ENCODE data around the gene SLC38A3.
A peak's percentile ranks its signal among the peaks of the same experiment; 100 is the strongest.

Gene SLC38A3

GRCh38 chr3:50238549-50239026, 33.5 kb downstream of the SLC38A3 start:
- H3K27ac ChIP-seq (ENCODE audit: low read length, poor library complexity, severe bottlenecking), result peak overlapping the region; percentile 72
- H2BK120ac ChIP-seq (ENCODE audit: low read depth, low read length), result peak overlapping the region; percentile 69
- DNase-seq, result no peak
- H2BK15ac ChIP-seq (ENCODE audit: low read depth, poor library complexity, severe bottlenecking), result no peak overlapping the region
- peak overlapping the region; percentile 6 to 37 for H2BK12ac ChIP-seq (ENCODE audit: low read length in 2 of 2)
- 91% methylated on average over 7 of the region's 7 CpGs for WGBS
- no peaks in the 10 kb centered on the region for H3K27me3 ChIP-seq (ENCODE audit: control insufficient read depth in 1 of 2, insufficient read depth in 1 of 2, low read length in 2 of 2)
- no peak overlapping the region for H3K23ac ChIP-seq (ENCODE audit: low read length in 2 of 2)
- peak overlapping the region; percentile 88 to 100 for H3K4me3 ChIP-seq (ENCODE audit: insufficient read depth in 1 of 2, low read depth in 1 of 2, low read length in 2 of 2)
- no peak overlapping the region for H2AFZ ChIP-seq (ENCODE audit: low read depth, low read length)
- H3K14ac ChIP-seq (ENCODE audit: low read length in 2 of 2), result peak overlapping the region in 1 of 2 experiments; percentile 91
- peak overlapping the region; percentile 63 for H3K4me2 ChIP-seq (ENCODE audit: low read length, poor library complexity, severe bottlenecking)
- peak overlapping the region; percentile 64 for H4K91ac ChIP-seq (ENCODE audit: low read length)
- H3K4me1 ChIP-seq (ENCODE audit: control insufficient read depth, insufficient read depth, low read depth, low read length), result peaks cover 54% of the 10 kb centered on the region
- H3K9me3 ChIP-seq (ENCODE audit: control insufficient read depth, low read length), result no peaks in the 10 kb centered on the region
- no peak overlapping the region for H2BK5ac ChIP-seq (ENCODE audit: low read depth, low read length, poor library complexity, severe bottlenecking)
- peak overlapping the region; percentile 68 to 79 for H3K18ac ChIP-seq (ENCODE audit: low read depth in 1 of 2, low read length in 2 of 2)
- H3K36me3 ChIP-seq (ENCODE audit: control insufficient read depth in 1 of 2, insufficient read depth in 2 of 2, low read depth in 1 of 2, low read length in 2 of 2), result peaks cover 21 to 38% of the 10 kb centered on the region in 2 experiments
- H2AK5ac ChIP-seq (ENCODE audit: low read length, severe bottlenecking), result peak overlapping the region; percentile 7
- peak overlapping the region; percentile 96 for H3K9ac ChIP-seq (ENCODE audit: low read length)
- peak overlapping the region; percentile 73 for H4K8ac ChIP-seq (ENCODE audit: low read length)
- peak overlapping the region in 1 of 2 experiments; percentile 95 for H3K4ac ChIP-seq (ENCODE audit: low read depth in 1 of 2, low read length in 2 of 2)
- H3K79me1 ChIP-seq (replicated peaks; ENCODE audit: low read length, poor library complexity, severe bottlenecking), result peaks cover 6% of the 10 kb centered on the region

DNA sequence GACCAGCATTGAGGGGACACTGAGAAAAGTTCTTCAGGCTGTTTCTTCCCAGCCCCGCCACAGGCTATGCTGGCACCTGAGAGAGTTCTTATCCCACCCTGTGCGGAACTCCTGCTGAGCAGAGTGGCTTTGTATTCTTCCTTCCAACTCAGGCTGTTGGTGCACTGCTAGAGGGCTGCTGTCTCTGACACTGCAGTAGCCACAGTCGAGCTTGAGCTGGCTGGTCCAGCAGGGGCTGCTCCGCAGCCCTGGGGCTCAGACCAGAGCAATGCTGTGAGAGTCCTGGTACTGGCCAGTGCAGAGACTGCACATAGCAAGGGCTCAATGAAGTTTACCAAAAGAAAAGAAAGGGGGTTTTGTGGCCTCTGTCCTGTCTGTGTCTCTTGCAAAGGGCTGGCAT, 34.6 kb downstream of the SLC38A3 start:
- no peak overlapping the region for H3K27ac ChIP-seq (ENCODE audit: low read length, poor library complexity, severe bottlenecking)
- H2AK5ac ChIP-seq (ENCODE audit: low read length, severe bottlenecking), result no peak overlapping the region
- 83% methylated on average over 4 of the region's 4 CpGs for WGBS
- H3K14ac ChIP-seq (ENCODE audit: low read length in 2 of 2), result no peak overlapping the region
- no peak overlapping the region for H2BK5ac ChIP-seq (ENCODE audit: low read depth, low read length, poor library complexity, severe bottlenecking)
- peaks cover 58% of the 10 kb centered on the region for H3K4me1 ChIP-seq (ENCODE audit: control insufficient read depth, insufficient read depth, low read depth, low read length)
- no peaks in the 10 kb centered on the region for H3K9me3 ChIP-seq (ENCODE audit: control insufficient read depth, low read length)
- no peak overlapping the region for H2BK12ac ChIP-seq (ENCODE audit: low read length in 2 of 2)
- H3K79me1 ChIP-seq (replicated peaks; ENCODE audit: low read length, poor library complexity, severe bottlenecking), result peaks cover 4% of the 10 kb centered on the region
- no peak overlapping the region for H3K4me3 ChIP-seq (ENCODE audit: insufficient read depth in 1 of 2, low read depth in 1 of 2, low read length in 2 of 2)
- no peaks in the 10 kb centered on the region for H3K27me3 ChIP-seq (ENCODE audit: control insufficient read depth in 1 of 2, insufficient read depth in 1 of 2, low read length in 2 of 2)
- no peak overlapping the region for H2AFZ ChIP-seq (ENCODE audit: low read depth, low read length)
- H3K4me2 ChIP-seq (ENCODE audit: low read length, poor library complexity, severe bottlenecking), result no peak overlapping the region
- peaks cover 29 to 45% of the 10 kb centered on the region in 2 experiments for H3K36me3 ChIP-seq (ENCODE audit: control insufficient read depth in 1 of 2, insufficient read depth in 2 of 2, low read depth in 1 of 2, low read length in 2 of 2)
- H2BK15ac ChIP-seq (ENCODE audit: low read depth, poor library complexity, severe bottlenecking), result peak overlapping the region; percentile 21
- no peak for DNase-seq
- no peak overlapping the region for H3K23ac ChIP-seq (ENCODE audit: low read length in 2 of 2)
- H4K8ac ChIP-seq (ENCODE audit: low read length), result no peak overlapping the region
- H3K4ac ChIP-seq (ENCODE audit: low read depth in 1 of 2, low read length in 2 of 2), result no peak overlapping the region
- H2BK120ac ChIP-seq (ENCODE audit: low read depth, low read length), result no peak overlapping the region
- no peak overlapping the region for H4K91ac ChIP-seq (ENCODE audit: low read length)
- H3K9ac ChIP-seq (ENCODE audit: low read length), result peak overlapping the region; percentile 96
- no peak overlapping the region for H3K18ac ChIP-seq (ENCODE audit: low read depth in 1 of 2, low read length in 2 of 2)

DNA sequence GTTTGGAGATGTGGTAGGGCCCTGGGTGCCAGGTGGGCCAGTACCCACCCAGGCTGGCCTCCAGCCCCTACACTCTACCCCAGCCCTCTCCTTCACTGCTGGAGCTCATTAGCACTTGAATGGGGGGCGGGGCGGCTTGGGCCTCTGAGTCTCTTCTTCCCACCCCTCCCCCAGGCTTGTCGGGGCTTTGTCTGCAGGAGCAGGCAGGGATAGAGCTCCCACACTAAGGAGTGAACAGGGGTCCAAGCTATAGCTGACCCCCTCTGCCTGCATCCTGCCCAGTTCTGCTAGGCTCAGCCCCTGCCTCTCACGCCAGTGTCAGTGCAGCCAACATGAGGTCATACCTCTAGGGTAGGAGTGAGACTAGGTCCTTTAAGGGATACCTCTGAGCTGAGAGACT, 36.1 kb downstream of the SLC38A3 start:
- peaks cover 62% of the 10 kb centered on the region for H3K4me1 ChIP-seq (ENCODE audit: control insufficient read depth, insufficient read depth, low read depth, low read length)
- H3K14ac ChIP-seq (ENCODE audit: low read length in 2 of 2), result no peak overlapping the region
- no peak overlapping the region for H2AK5ac ChIP-seq (ENCODE audit: low read length, severe bottlenecking)
- H3K36me3 ChIP-seq (ENCODE audit: control insufficient read depth in 1 of 2, insufficient read depth in 2 of 2, low read depth in 1 of 2, low read length in 2 of 2), result peaks cover 33 to 55% of the 10 kb centered on the region in 2 experiments
- H3K18ac ChIP-seq (ENCODE audit: low read depth in 1 of 2, low read length in 2 of 2), result peak overlapping the region in 1 of 2 experiments; percentile 44
- H3K9ac ChIP-seq (ENCODE audit: low read length), result no peak overlapping the region
- WGBS, result 56% methylated on average over 4 of the region's 4 CpGs
- H3K27ac ChIP-seq (ENCODE audit: low read length, poor library complexity, severe bottlenecking), result no peak overlapping the region
- H2BK120ac ChIP-seq (ENCODE audit: low read depth, low read length), result no peak overlapping the region
- no peak overlapping the region for H3K4me3 ChIP-seq (ENCODE audit: insufficient read depth in 1 of 2, low read depth in 1 of 2, low read length in 2 of 2)
- no peaks in the 10 kb centered on the region for H3K9me3 ChIP-seq (ENCODE audit: control insufficient read depth, low read length)
- H3K4me2 ChIP-seq (ENCODE audit: low read length, poor library complexity, severe bottlenecking), result no peak overlapping the region
- no peak overlapping the region for H4K91ac ChIP-seq (ENCODE audit: low read length)
- peak overlapping the region in 1 of 2 experiments; percentile 10 for H3K4ac ChIP-seq (ENCODE audit: low read depth in 1 of 2, low read length in 2 of 2)
- H3K23ac ChIP-seq (ENCODE audit: low read length in 2 of 2), result no peak overlapping the region
- H2BK15ac ChIP-seq (ENCODE audit: low read depth, poor library complexity, severe bottlenecking), result no peak overlapping the region
- DNase-seq, result no peak
- no peak overlapping the region for H4K8ac ChIP-seq (ENCODE audit: low read length)
- no peak overlapping the region for H2BK5ac ChIP-seq (ENCODE audit: low read depth, low read length, poor library complexity, severe bottlenecking)
- peak overlapping the region in 1 of 2 experiments; percentile 39 for H2BK12ac ChIP-seq (ENCODE audit: low read length in 2 of 2)
- no peaks in the 10 kb centered on the region for H3K27me3 ChIP-seq (ENCODE audit: control insufficient read depth in 1 of 2, insufficient read depth in 1 of 2, low read length in 2 of 2)
- no peak overlapping the region for H2AFZ ChIP-seq (ENCODE audit: low read depth, low read length)
- H3K79me1 ChIP-seq (replicated peaks; ENCODE audit: low read length, poor library complexity, severe bottlenecking), result no peaks in the 10 kb centered on the region

GRCh38 chr3:50241713-50242380, 36.8 kb downstream of the SLC38A3 start:
- peak overlapping the region; percentile 3 for H2AK5ac ChIP-seq (ENCODE audit: low read length, severe bottlenecking)
- no peak overlapping the region for H2BK12ac ChIP-seq (ENCODE audit: low read length in 2 of 2)
- H3K18ac ChIP-seq (ENCODE audit: low read depth in 1 of 2, low read length in 2 of 2), result peak overlapping the region; percentile 1 to 44
- peak overlapping the region; percentile 27 for H4K8ac ChIP-seq (ENCODE audit: low read length)
- no peak overlapping the region for H3K27ac ChIP-seq (ENCODE audit: low read length, poor library complexity, severe bottlenecking)
- peaks cover 67% of the 10 kb centered on the region for H3K4me1 ChIP-seq (ENCODE audit: control insufficient read depth, insufficient read depth, low read depth, low read length)
- no peak overlapping the region for H2BK5ac ChIP-seq (ENCODE audit: low read depth, low read length, poor library complexity, severe bottlenecking)
- H3K23ac ChIP-seq (ENCODE audit: low read length in 2 of 2), result peak overlapping the region in 1 of 2 experiments; percentile 5
- DNase-seq, result no peak
- no peak overlapping the region for H3K4ac ChIP-seq (ENCODE audit: low read depth in 1 of 2, low read length in 2 of 2)
- H3K9me3 ChIP-seq (ENCODE audit: control insufficient read depth, low read length), result no peaks in the 10 kb centered on the region
- H3K27me3 ChIP-seq (ENCODE audit: control insufficient read depth in 1 of 2, insufficient read depth in 1 of 2, low read length in 2 of 2), result no peaks in the 10 kb centered on the region
- no peak overlapping the region for H2AFZ ChIP-seq (ENCODE audit: low read depth, low read length)
- peak overlapping the region; percentile 68 for H2BK15ac ChIP-seq (ENCODE audit: low read depth, poor library complexity, severe bottlenecking)
- no peak overlapping the region for H2BK120ac ChIP-seq (ENCODE audit: low read depth, low read length)
- peak overlapping the region in 1 of 2 experiments; percentile 5 for H3K14ac ChIP-seq (ENCODE audit: low read length in 2 of 2)
- H3K4me3 ChIP-seq (ENCODE audit: insufficient read depth in 1 of 2, low read depth in 1 of 2, low read length in 2 of 2), result no peak overlapping the region
- H3K4me2 ChIP-seq (ENCODE audit: low read length, poor library complexity, severe bottlenecking), result no peak overlapping the region
- WGBS, result 82% methylated on average over 7 of the region's 7 CpGs
- peak overlapping the region; percentile 82 for H3K9ac ChIP-seq (ENCODE audit: low read length)
- no peaks in the 10 kb centered on the region for H3K79me1 ChIP-seq (replicated peaks; ENCODE audit: low read length, poor library complexity, severe bottlenecking)
- H3K36me3 ChIP-seq (ENCODE audit: control insufficient read depth in 1 of 2, insufficient read depth in 2 of 2, low read depth in 1 of 2, low read length in 2 of 2), result peaks cover 33 to 55% of the 10 kb centered on the region in 2 experiments
- peak overlapping the region; percentile 57 for H4K91ac ChIP-seq (ENCODE audit: low read length)

Measured in mesenchymal stem cell (in vitro differentiated cells and primary cell).